Measurements from ENCODE around the gene MFSD6L. TPM values are rescaled to one million over a fixed set of nuclear protein-coding genes. Genes with fewer than 3 reads are reported as not detected.

The MFSD6L gene
- total RNA-seq, 1 experiment from 2014 or later: 4.0 TPM

- no peak for TF ChIP-seq ZNF532 (CRISPR knock-in tag; IDR thresholded peaks at IDR 0.05; ENCODE audit: borderline replicate concordance)
- TF ChIP-seq ZNF396 (CRISPR knock-in tag; IDR thresholded peaks at IDR 0.05; ENCODE audit: borderline replicate concordance): no peak
- no peak for TF ChIP-seq PREB (CRISPR knock-in tag; IDR thresholded peaks at IDR 0.05; ENCODE audit: borderline replicate concordance)
- TF ChIP-seq NR2C2 (CRISPR knock-in tag; IDR thresholded peaks at IDR 0.05): no peak
- no peak for TF ChIP-seq ZNF423 (CRISPR knock-in tag; IDR thresholded peaks at IDR 0.05)
- TF ChIP-seq KAT7 (CRISPR knock-in tag; IDR thresholded peaks at IDR 0.05; ENCODE audit: borderline replicate concordance): no peak
- no peak for TF ChIP-seq ZNF512 (CRISPR knock-in tag; IDR thresholded peaks at IDR 0.05; ENCODE audit: borderline replicate concordance)
- TF ChIP-seq NR3C1 (CRISPR knock-in tag; conservative IDR thresholded peaks at IDR 0.05; ENCODE audit: low read depth): no peak
- TF ChIP-seq MYBL2 (CRISPR knock-in tag; IDR thresholded peaks at IDR 0.05): no peak
- no peak for TF ChIP-seq ATF2 (CRISPR knock-in tag; IDR thresholded peaks at IDR 0.05; ENCODE audit: borderline replicate concordance, low read depth)
- TF ChIP-seq PRRX2 (CRISPR knock-in tag; IDR thresholded peaks at IDR 0.05): no peak
Measured at GRCh38 chr17:8793649-8794048, 5.5 kb downstream of the MFSD6L start (continued).

GRCh38 chr17:8792646-8793045, 6.5 kb downstream of the MFSD6L start:
- CTCF ChIA-PET: interaction anchor here (0.8 to 1.7 kb wide), 2 partner anchors 47 to 102 kb away, joined by 3 read pairs; no protein-coding TSS in a partner anchor
- Mint-ChIP-seq H3K27me3 (ENCODE audit: low read depth) (peaks cover 4% of the 10 kb centered on the region), H3K9me3 (peaks cover 14% of the 10 kb centered on the region), H3K27ac (no peak overlapping the region), H3K4me3 (no peak overlapping the region), H3K4me1 (peaks cover 9% of the 10 kb centered on the region), H3K36me3 (peaks cover 13% of the 10 kb centered on the region)
- ATAC-seq (no peak), DNase-seq (ENCODE audit: low spot score) (no peak)
- TF ChIP-seq SP1 (CRISPR knock-in tag; conservative IDR thresholded peaks at IDR 0.05) (no peak), KAT7 (CRISPR knock-in tag; IDR thresholded peaks at IDR 0.05; ENCODE audit: borderline replicate concordance) (no peak), AFF4 (CRISPR knock-in tag; IDR thresholded peaks at IDR 0.05; ENCODE audit: borderline replicate concordance) (no peak), IRF1 (CRISPR knock-in tag; IDR thresholded peaks at IDR 0.05) (no peak), ZNF317 (CRISPR knock-in tag; IDR thresholded peaks at IDR 0.05; ENCODE audit: borderline replicate concordance, low read depth) (no peak), FOXP4 (CRISPR knock-in tag; IDR thresholded peaks at IDR 0.05) (no peak), NR2C2 (CRISPR knock-in tag; IDR thresholded peaks at IDR 0.05) (no peak), RORB (CRISPR knock-in tag; IDR thresholded peaks at IDR 0.05) (no peak), E2F5 (CRISPR knock-in tag; IDR thresholded peaks at IDR 0.05) (no peak), RELA (CRISPR knock-in tag; IDR thresholded peaks at IDR 0.05; ENCODE audit: borderline replicate concordance) (no peak), IRF2 (CRISPR knock-in tag; IDR thresholded peaks at IDR 0.05; ENCODE audit: borderline replicate concordance, low read depth) (no peak)
- POLR2A ChIA-PET: no interaction called here

All from WTC11 (cell line).